ENCODE measurements around the gene LUZP4.
"Not testable (repeated sequence)": the region's sequence is repeated elsewhere in the genome, so short reads cannot be mapped to it uniquely, and the experiment has no call there.

Gene LUZP4

GRCh38 chrX:115269051-115269683 is 20.3 kb upstream of the LUZP4 start:
- Histone ChIP-seq H3K36me3 (ENCODE audit: control insufficient read depth, insufficient read depth, low read length) (no peaks in the 10 kb centered on the region), H3K4me1 (ENCODE audit: control insufficient read depth, insufficient read depth, low read length) (no peaks in the 10 kb centered on the region), H3K27ac (ENCODE audit: insufficient read depth, low read depth, low read length, poor library complexity, severe bottlenecking) (no peak overlapping the region), H3K4me3 (ENCODE audit: insufficient read depth, low read depth, low read length) (no peak overlapping the region), H3K27me3 (ENCODE audit: control insufficient read depth, insufficient read depth, low read length, poor library complexity, severe bottlenecking) (no peaks in the 10 kb centered on the region), H3K9me3 (ENCODE audit: control insufficient read depth, low read length) (no peaks in the 10 kb centered on the region)
- no CpG with 5 or more reads among the region's 1 CpG for WGBS, 2 experiments

GRCh38 chrX:115284877-115285276 is 4.6 kb upstream of the LUZP4 start:
- no peaks in the 10 kb centered on the region for H3K36me3 ChIP-seq (ENCODE audit: control insufficient read depth, insufficient read depth, low read length)
- no peaks in the 10 kb centered on the region for H3K4me1 ChIP-seq (ENCODE audit: control insufficient read depth, insufficient read depth, low read length)
- H3K27ac ChIP-seq (ENCODE audit: insufficient read depth, low read depth, low read length, poor library complexity, severe bottlenecking) = no peak overlapping the region
- H3K9me3 ChIP-seq (ENCODE audit: control insufficient read depth, low read length) = no peaks in the 10 kb centered on the region
- H3K4me3 ChIP-seq (ENCODE audit: insufficient read depth, low read depth, low read length) = no peak overlapping the region
- no peaks in the 10 kb centered on the region for H3K27me3 ChIP-seq (ENCODE audit: control insufficient read depth, insufficient read depth, low read length, poor library complexity, severe bottlenecking)
- 72 to 97% methylated on average over 2 to 4 of the region's 4 CpGs for WGBS, 2 experiments

- Histone ChIP-seq H3K27me3 (ENCODE audit: control insufficient read depth, insufficient read depth, low read length, poor library complexity, severe bottlenecking) (no peaks in the 10 kb centered on the region), H3K4me1 (ENCODE audit: control insufficient read depth, insufficient read depth, low read length) (no peaks in the 10 kb centered on the region), H3K27ac (ENCODE audit: insufficient read depth, low read depth, low read length, poor library complexity, severe bottlenecking) (no peak overlapping the region), H3K9me3 (ENCODE audit: control insufficient read depth, low read length) (no peaks in the 10 kb centered on the region), H3K36me3 (ENCODE audit: control insufficient read depth, insufficient read depth, low read length) (no peaks in the 10 kb centered on the region), H3K4me3 (ENCODE audit: insufficient read depth, low read depth, low read length) (no peak overlapping the region)
- no CpG with 5 or more reads among the region's 1 CpG for WGBS, 2 experiments
These were observed 7.7 kb downstream of the LUZP4 start for GRCh38 chrX:115297189-115297588.

- H3K9me3 ChIP-seq (ENCODE audit: control insufficient read depth, low read length) = no peaks in the 10 kb centered on the region
- no CpG with 5 or more reads among the region's 1 CpG for WGBS, 2 experiments
- H3K4me1 ChIP-seq (ENCODE audit: control insufficient read depth, insufficient read depth, low read length) = no peaks in the 10 kb centered on the region
- H3K36me3 ChIP-seq (ENCODE audit: control insufficient read depth, insufficient read depth, low read length) = no peaks in the 10 kb centered on the region
- H3K4me3 ChIP-seq (ENCODE audit: insufficient read depth, low read depth, low read length) = no peak overlapping the region
- no peaks in the 10 kb centered on the region for H3K27me3 ChIP-seq (ENCODE audit: control insufficient read depth, insufficient read depth, low read length, poor library complexity, severe bottlenecking)
- no peak overlapping the region for H3K27ac ChIP-seq (ENCODE audit: insufficient read depth, low read depth, low read length, poor library complexity, severe bottlenecking)
These were observed 21.6 kb downstream of the LUZP4 start for GRCh38 chrX:115311139-115311538.

GRCh38 chrX:115311601-115312001 is 22.1 kb downstream of the LUZP4 start:
- Histone ChIP-seq H3K9me3 (ENCODE audit: control insufficient read depth, low read length) (no peaks in the 10 kb centered on the region), H3K4me3 (ENCODE audit: insufficient read depth, low read depth, low read length) (no peak overlapping the region), H3K27me3 (ENCODE audit: control insufficient read depth, insufficient read depth, low read length, poor library complexity, severe bottlenecking) (no peaks in the 10 kb centered on the region), H3K36me3 (ENCODE audit: control insufficient read depth, insufficient read depth, low read length) (no peaks in the 10 kb centered on the region), H3K27ac (ENCODE audit: insufficient read depth, low read depth, low read length, poor library complexity, severe bottlenecking) (no peak overlapping the region), H3K4me1 (ENCODE audit: control insufficient read depth, insufficient read depth, low read length) (no peaks in the 10 kb centered on the region)
- WGBS, 2 experiments = 13 to 16% methylated on average over 19 of the region's 19 CpGs

DNA sequence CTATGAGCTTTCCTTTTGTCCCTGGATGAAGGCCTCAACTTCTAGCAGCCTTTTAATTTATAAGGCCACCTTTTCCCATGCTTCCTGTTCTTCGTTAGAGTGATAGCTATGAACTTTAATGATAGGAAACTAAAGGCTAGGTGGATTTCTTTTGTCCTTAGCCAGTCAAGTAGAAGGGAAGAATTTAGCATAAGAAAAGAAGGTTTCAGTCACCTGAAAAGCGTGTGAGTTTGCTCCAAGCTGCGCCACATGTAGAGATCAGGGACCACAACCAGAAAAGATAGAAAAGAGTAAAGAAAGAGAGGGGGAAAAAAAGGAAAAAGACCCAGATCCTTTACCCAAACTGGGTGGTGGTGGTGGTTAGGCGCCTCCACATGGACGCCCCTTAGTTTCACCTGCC is 28.6 kb downstream of the LUZP4 start:
- no peaks in the 10 kb centered on the region for H3K36me3 ChIP-seq (ENCODE audit: control insufficient read depth, insufficient read depth, low read length)
- no peak overlapping the region for H3K4me3 ChIP-seq (ENCODE audit: insufficient read depth, low read depth, low read length)
- H3K27ac ChIP-seq (ENCODE audit: insufficient read depth, low read depth, low read length, poor library complexity, severe bottlenecking) = no peak overlapping the region
- 78 to 87% methylated on average over 2 to 5 of the region's 5 CpGs for WGBS, 2 experiments
- H3K4me1 ChIP-seq (ENCODE audit: control insufficient read depth, insufficient read depth, low read length) = no peaks in the 10 kb centered on the region
- no peaks in the 10 kb centered on the region for H3K9me3 ChIP-seq (ENCODE audit: control insufficient read depth, low read length)
- H3K27me3 ChIP-seq (ENCODE audit: control insufficient read depth, insufficient read depth, low read length, poor library complexity, severe bottlenecking) = no peaks in the 10 kb centered on the region

- no peaks in the 10 kb centered on the region for H3K36me3 ChIP-seq (ENCODE audit: control insufficient read depth, insufficient read depth, low read length)
- no peaks in the 10 kb centered on the region for H3K9me3 ChIP-seq (ENCODE audit: control insufficient read depth, low read length)
- no peak overlapping the region for H3K27ac ChIP-seq (ENCODE audit: insufficient read depth, low read depth, low read length, poor library complexity, severe bottlenecking)
- H3K4me1 ChIP-seq (ENCODE audit: control insufficient read depth, insufficient read depth, low read length) = no peaks in the 10 kb centered on the region
- no peaks in the 10 kb centered on the region for H3K27me3 ChIP-seq (ENCODE audit: control insufficient read depth, insufficient read depth, low read length, poor library complexity, severe bottlenecking)
- no peak overlapping the region for H3K4me3 ChIP-seq (ENCODE audit: insufficient read depth, low read depth, low read length)
These were observed 32.9 kb downstream of the LUZP4 start for GRCh38 chrX:115322375-115322774.

DNA sequence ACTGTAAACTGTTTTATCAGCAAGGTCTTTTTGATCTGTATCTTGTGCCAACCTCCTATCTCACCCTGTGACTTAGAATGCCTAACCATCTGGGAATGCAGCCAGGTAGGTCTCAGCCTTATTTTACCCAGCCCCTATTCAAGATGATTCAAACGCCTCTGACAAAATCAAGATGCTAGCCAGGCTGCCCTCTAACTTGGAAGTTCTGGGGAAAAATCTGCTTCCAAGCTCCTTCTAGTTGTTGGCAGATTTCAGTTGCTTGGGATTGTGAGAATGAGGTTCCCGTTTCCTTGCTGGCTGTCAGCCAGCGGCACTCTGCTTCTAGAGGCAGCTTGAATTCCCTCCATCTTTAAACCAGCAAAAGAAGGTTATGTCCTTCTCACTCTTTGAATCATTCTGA is 34.7 kb downstream of the LUZP4 start:
- Histone ChIP-seq H3K4me1 (ENCODE audit: control insufficient read depth, insufficient read depth, low read length) (no peaks in the 10 kb centered on the region), H3K9me3 (ENCODE audit: control insufficient read depth, low read length) (no peaks in the 10 kb centered on the region), H3K4me3 (ENCODE audit: insufficient read depth, low read depth, low read length) (no peak overlapping the region), H3K36me3 (ENCODE audit: control insufficient read depth, insufficient read depth, low read length) (no peaks in the 10 kb centered on the region), H3K27me3 (ENCODE audit: control insufficient read depth, insufficient read depth, low read length, poor library complexity, severe bottlenecking) (no peaks in the 10 kb centered on the region), H3K27ac (ENCODE audit: insufficient read depth, low read depth, low read length, poor library complexity, severe bottlenecking) (no peak overlapping the region)
- WGBS, 2 experiments = 92 to 100% methylated on average over 3 of the region's 3 CpGs

GRCh38 chrX:115329282-115329681 is 39.8 kb downstream of the LUZP4 start:
- H3K9me3 ChIP-seq (ENCODE audit: control insufficient read depth, low read length); H3K27ac ChIP-seq (ENCODE audit: insufficient read depth, low read depth, low read length, poor library complexity, severe bottlenecking); H3K4me3 ChIP-seq (ENCODE audit: insufficient read depth, low read depth, low read length); H3K4me1 ChIP-seq (ENCODE audit: control insufficient read depth, insufficient read depth, low read length); H3K36me3 ChIP-seq (ENCODE audit: control insufficient read depth, insufficient read depth, low read length); H3K27me3 ChIP-seq (ENCODE audit: control insufficient read depth, insufficient read depth, low read length, poor library complexity, severe bottlenecking): not testable (repeated sequence)
- 79 to 86% methylated on average over 4 of the region's 4 CpGs for WGBS, 2 experiments

DNA sequence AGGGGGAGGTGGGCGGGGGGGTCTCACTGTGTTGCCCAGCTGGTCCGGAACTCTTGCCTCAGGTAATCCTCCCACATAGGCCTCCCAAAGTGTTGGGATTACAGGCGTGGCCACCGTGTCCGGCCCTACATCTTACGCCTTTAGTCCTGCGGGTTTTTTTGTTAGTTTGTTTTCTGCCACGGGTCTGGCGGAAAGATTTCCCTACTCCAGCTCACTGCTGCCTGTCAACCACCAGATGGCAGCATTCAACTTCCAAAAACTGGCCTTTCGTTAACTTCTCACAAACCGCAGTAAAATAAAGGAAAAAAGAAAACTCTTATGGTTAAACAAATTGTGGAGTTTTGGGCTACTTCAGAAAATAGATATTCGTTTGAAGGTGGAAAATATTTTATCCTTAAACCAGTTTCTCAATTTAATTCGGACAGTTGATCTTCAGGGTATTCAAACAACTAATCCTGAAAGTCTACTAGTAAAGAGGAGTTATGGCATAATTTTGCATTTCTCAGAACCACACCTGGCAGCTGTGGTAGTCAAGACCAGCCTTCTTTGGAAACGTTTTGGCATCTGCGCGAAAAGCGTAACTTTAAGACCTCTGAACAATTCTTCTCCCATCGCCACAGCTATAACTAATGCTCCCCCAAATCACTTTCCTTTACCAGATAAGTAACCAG is 41.1 kb downstream of the LUZP4 start:
- Histone ChIP-seq H3K27me3 (ENCODE audit: control insufficient read depth, insufficient read depth, low read length, poor library complexity, severe bottlenecking) (no peaks in the 10 kb centered on the region), H3K9me3 (ENCODE audit: control insufficient read depth, low read length) (no peaks in the 10 kb centered on the region), H3K4me1 (ENCODE audit: control insufficient read depth, insufficient read depth, low read length) (no peaks in the 10 kb centered on the region), H3K27ac (ENCODE audit: insufficient read depth, low read depth, low read length, poor library complexity, severe bottlenecking) (no peak overlapping the region), H3K4me3 (ENCODE audit: insufficient read depth, low read depth, low read length) (no peak overlapping the region), H3K36me3 (ENCODE audit: control insufficient read depth, insufficient read depth, low read length) (no peaks in the 10 kb centered on the region)
- WGBS, 2 experiments = 33 to 34% methylated on average over 13 to 16 of the region's 18 CpGs

All from ectodermal cell (in vitro differentiated cells).